ENCODE results near the gene MCM5.
"Not testable (repeated sequence)": the region's sequence is repeated elsewhere in the genome, so short reads cannot be mapped to it uniquely, and the experiment has no call there.

The MCM5 gene

GRCh38 chr22:35399678-35400500 is at the start of gene MCM5:
Gene MCM5 (plus strand): TSS chr22:35400140. CDS start chr22:35400439, 299 bp downstream.
- peak within 1 kb of the TSS; percentile 48 for H3K27ac ChIP-seq (ENCODE audit: low read depth, low read length)
- no peak within 1 kb of the TSS for H3K9ac ChIP-seq (ENCODE audit: low read length)
- no peaks in the 10 kb centered on the region for H3K27me3 ChIP-seq (ENCODE audit: control insufficient read depth in 1 of 2, insufficient read depth in 2 of 2, low read length in 2 of 2)
- H3K36me3 ChIP-seq (ENCODE audit: insufficient read depth, low read length) = peaks cover 7% of the 10 kb centered on the region
- H3K4me1 ChIP-seq (ENCODE audit: insufficient read depth, low read length) = peaks cover 3% of the 10 kb centered on the region
- H3K9me3 ChIP-seq (ENCODE audit: low read length) = no peaks in the 10 kb centered on the region
- H3K4me3 ChIP-seq (ENCODE audit: low read depth in 1 of 2, low read length in 2 of 2) = peak within 1 kb of the TSS; percentile 83 to 88

DNA sequence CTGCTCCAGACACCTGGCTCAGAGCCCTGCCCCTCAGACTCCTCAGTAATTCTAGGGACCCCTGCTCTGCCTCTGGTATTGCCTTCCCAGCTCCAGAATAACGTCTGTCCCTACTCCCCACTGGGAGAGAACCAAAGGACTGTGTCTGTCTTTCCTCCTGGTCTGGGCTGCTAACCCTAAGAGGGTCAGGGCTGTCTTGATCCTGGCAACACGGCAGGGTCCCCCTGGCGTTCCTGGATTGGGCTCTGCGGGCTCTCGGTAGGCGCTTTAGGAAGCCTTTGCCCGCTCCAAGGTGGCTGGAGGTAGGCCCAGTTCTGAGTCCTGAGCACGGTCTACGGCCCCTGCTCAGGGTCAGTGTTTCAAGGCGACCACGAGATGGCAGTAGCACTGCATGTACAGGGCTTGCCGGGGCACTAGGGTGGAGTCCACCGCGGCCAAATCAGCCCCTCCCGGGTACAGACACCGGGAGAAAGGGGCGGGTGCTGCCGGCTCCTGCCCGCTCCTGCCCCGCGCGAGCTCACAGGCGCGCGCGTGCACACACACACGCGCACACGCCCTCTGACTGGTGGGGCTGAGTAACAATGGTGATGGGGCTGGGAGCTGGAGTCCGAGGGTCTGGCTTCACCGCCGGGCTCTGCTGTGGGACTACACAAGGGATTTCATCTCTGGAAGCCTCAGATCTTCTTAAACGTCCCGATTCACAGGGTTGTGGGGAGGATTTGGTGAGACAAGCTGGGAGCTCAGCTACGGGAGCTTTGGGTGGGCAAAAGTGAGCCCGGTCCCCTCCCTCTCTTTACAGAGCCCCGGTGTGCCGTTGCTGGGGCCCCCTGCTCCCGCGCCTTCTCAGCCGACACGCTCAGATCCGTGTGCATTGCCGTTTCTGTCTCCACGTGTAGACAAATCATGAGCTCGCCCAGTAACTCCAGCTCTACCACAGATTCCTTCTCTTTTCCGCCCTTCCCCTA is 49.1 kb upstream of the MCM5 start:
- H3K27me3 ChIP-seq (ENCODE audit: control insufficient read depth in 1 of 2, insufficient read depth in 2 of 2, low read length in 2 of 2) = no peaks in the 10 kb centered on the region
- H3K36me3 ChIP-seq (ENCODE audit: insufficient read depth, low read length) = no peaks in the 10 kb centered on the region
- peak overlapping the region; percentile 81 to 83 for H3K4me3 ChIP-seq (ENCODE audit: low read depth in 1 of 2, low read length in 2 of 2)
- peak overlapping the region; percentile 89 for H3K27ac ChIP-seq (ENCODE audit: low read depth, low read length)
- no peaks in the 10 kb centered on the region for H3K9me3 ChIP-seq (ENCODE audit: low read length)
- H3K9ac ChIP-seq (ENCODE audit: low read length) = peak overlapping the region; percentile 93
- peaks cover 20% of the 10 kb centered on the region for H3K4me1 ChIP-seq (ENCODE audit: insufficient read depth, low read length)

DNA sequence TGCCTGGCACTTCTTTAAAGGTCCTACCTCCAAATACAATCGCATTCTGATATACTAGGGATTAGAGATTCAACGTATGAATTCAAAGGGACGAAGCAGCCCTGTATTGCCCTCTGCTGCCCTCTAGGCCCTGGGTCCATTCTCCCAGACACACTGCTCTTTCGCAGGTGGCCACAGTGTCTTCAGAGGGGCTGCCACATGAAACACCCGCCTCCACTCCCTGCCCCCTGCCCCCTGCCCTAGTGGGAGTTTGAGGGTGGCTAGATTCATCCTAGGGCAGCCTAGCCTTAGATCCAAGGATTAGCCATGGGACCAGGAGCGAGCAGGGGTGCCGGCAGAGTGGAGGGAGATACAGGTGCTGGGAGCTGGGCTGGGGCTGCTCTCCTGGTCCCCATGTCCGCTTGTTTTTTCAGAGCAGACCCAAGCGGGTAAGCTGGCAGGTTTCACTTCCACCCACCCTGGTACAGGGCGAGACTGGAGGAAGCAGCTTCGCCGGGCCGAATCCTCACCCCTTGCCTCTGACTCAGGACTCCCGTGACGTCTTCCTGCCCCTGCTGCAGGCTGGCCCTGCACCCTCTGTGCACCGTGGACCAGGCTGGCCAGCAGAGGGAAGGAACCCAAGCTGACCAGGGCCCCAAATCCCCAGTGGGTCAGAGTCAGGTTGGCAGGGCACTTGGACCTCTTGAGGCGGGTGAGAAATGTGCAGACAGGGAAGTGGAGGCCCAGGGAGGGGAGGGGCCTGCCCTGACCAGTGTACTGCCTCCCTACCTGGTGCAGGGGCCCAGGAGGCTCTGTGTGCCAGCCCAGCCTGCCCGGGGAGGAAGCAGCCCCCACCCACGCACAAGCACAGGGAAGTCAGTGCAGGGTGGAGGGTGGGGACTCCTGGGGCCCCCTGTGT is 47.5 kb upstream of the MCM5 start:
- H3K9me3 ChIP-seq (ENCODE audit: low read length) = no peaks in the 10 kb centered on the region
- no peaks in the 10 kb centered on the region for H3K27me3 ChIP-seq (ENCODE audit: control insufficient read depth in 1 of 2, insufficient read depth in 2 of 2, low read length in 2 of 2)
- H3K4me3 ChIP-seq (ENCODE audit: low read depth in 1 of 2, low read length in 2 of 2) = no peak overlapping the region
- H3K27ac ChIP-seq (ENCODE audit: low read depth, low read length) = peak overlapping the region; percentile 42
- peaks cover 20% of the 10 kb centered on the region for H3K4me1 ChIP-seq (ENCODE audit: insufficient read depth, low read length)
- no peaks in the 10 kb centered on the region for H3K36me3 ChIP-seq (ENCODE audit: insufficient read depth, low read length)
- H3K9ac ChIP-seq (ENCODE audit: low read length) = no peak overlapping the region

DNA sequence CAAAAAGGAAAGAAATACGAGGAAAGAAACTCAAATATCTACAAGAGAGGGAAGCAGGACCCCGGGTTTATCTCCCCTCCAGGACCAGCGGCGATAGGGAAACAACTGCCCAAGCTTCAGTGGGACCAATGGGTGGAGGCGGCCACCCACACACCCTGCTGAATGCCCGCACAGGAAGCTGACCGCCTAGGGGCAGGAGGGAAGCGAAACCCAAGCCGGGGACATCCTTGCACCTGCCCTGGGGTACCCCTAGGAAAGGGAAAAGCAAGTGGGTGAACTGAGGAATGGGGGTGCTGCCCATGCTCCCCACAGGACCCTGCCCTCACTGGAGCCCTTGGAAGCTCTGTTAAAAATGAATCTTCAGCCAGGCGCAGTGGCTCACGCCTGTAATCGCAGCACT is 46.6 kb upstream of the MCM5 start:
- Histone ChIP-seq H3K36me3 (ENCODE audit: insufficient read depth, low read length) (no peaks in the 10 kb centered on the region), H3K9ac (ENCODE audit: low read length) (no peak overlapping the region), H3K4me3 (ENCODE audit: low read depth in 1 of 2, low read length in 2 of 2) (no peak overlapping the region), H3K27ac (ENCODE audit: low read depth, low read length) (peak overlapping the region; percentile 23), H3K27me3 (ENCODE audit: control insufficient read depth in 1 of 2, insufficient read depth in 2 of 2, low read length in 2 of 2) (no peaks in the 10 kb centered on the region), H3K9me3 (ENCODE audit: low read length) (no peaks in the 10 kb centered on the region), H3K4me1 (ENCODE audit: insufficient read depth, low read length) (peaks cover 20% of the 10 kb centered on the region)

DNA sequence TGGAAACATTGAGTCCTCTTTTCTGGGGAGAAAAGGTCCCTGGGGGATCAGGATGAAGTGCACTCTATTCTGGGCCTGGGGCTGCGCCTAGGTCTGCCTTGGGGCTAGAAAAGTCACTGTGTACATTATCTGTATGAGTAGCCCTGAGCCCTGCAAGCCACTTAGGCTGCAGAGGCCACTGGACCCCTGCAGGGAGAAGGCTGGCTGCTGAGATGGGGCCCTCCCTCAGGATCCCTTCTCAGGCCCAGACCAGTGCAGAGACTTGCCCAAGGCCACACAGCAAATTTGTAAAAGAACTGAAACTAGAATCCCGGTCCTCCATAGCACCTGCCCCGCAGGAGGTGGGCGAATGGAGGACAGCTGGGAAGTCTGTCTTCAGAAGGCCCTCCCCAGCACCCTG is 45.9 kb upstream of the MCM5 start:
- Histone ChIP-seq H3K36me3 (ENCODE audit: insufficient read depth, low read length) (no peaks in the 10 kb centered on the region), H3K27me3 (ENCODE audit: control insufficient read depth in 1 of 2, insufficient read depth in 2 of 2, low read length in 2 of 2) (no peaks in the 10 kb centered on the region), H3K9ac (ENCODE audit: low read length) (no peak overlapping the region), H3K9me3 (ENCODE audit: low read length) (no peaks in the 10 kb centered on the region), H3K4me3 (ENCODE audit: low read depth in 1 of 2, low read length in 2 of 2) (no peak overlapping the region), H3K27ac (ENCODE audit: low read depth, low read length) (no peak overlapping the region), H3K4me1 (ENCODE audit: insufficient read depth, low read length) (peaks cover 20% of the 10 kb centered on the region)

DNA sequence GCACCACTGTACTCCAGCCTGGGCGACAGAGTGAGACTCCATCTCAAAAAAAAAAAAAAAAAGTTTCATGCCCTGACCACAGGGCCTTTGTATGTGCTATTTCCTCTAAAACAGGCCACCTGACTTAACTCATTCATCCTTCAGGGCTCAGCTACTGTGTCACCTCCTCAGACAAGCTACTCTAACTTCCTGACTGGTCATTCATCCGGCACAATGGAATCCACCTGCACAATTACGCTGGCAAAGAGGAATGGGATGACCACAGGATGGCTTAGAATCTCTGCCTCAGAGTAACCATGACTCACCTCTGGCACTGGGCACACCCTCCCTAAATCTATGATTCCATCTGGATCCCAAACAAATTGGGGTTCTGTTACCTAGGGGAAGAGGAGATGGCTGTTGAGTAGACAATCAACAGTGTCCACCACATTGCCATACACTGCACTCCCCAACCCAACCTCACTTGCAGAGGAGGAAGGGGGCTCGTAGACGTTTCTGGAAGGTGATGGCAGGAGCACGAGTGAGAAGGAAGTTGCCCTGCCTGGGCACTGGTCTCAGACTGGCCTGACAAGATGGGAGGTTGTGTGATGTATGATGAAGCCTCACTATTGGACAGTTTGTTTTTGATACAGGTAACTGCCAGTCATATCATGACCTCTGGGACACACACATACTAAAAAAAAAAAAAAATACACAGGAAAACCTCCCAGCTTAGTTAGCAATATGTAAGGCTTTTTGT is 41.9 kb upstream of the MCM5 start:
- Histone ChIP-seq H3K27me3 (ENCODE audit: control insufficient read depth in 1 of 2, insufficient read depth in 2 of 2, low read length in 2 of 2) (peaks cover 6 to 8% of the 10 kb centered on the region in 2 donors), H3K27ac (ENCODE audit: low read depth, low read length) (no peak overlapping the region), H3K9ac (ENCODE audit: low read length) (no peak overlapping the region), H3K4me1 (ENCODE audit: insufficient read depth, low read length) (no peaks in the 10 kb centered on the region), H3K36me3 (ENCODE audit: insufficient read depth, low read length) (no peaks in the 10 kb centered on the region), H3K4me3 (ENCODE audit: low read depth in 1 of 2, low read length in 2 of 2) (no peak overlapping the region), H3K9me3 (ENCODE audit: low read length) (no peaks in the 10 kb centered on the region)

GRCh38 chr22:35359380-35360065 is 40.4 kb upstream of the MCM5 start:
- Histone ChIP-seq H3K36me3 (ENCODE audit: insufficient read depth, low read length) (no peaks in the 10 kb centered on the region), H3K4me1 (ENCODE audit: insufficient read depth, low read length) (no peaks in the 10 kb centered on the region), H3K27ac (ENCODE audit: low read depth, low read length) (no peak overlapping the region), H3K27me3 (ENCODE audit: control insufficient read depth in 1 of 2, insufficient read depth in 2 of 2, low read length in 2 of 2) (peaks cover 8 to 13% of the 10 kb centered on the region in 2 donors), H3K4me3 (ENCODE audit: low read depth in 1 of 2, low read length in 2 of 2) (no peak overlapping the region), H3K9ac (ENCODE audit: low read length) (no peak overlapping the region), H3K9me3 (ENCODE audit: low read length) (no peaks in the 10 kb centered on the region)

DNA sequence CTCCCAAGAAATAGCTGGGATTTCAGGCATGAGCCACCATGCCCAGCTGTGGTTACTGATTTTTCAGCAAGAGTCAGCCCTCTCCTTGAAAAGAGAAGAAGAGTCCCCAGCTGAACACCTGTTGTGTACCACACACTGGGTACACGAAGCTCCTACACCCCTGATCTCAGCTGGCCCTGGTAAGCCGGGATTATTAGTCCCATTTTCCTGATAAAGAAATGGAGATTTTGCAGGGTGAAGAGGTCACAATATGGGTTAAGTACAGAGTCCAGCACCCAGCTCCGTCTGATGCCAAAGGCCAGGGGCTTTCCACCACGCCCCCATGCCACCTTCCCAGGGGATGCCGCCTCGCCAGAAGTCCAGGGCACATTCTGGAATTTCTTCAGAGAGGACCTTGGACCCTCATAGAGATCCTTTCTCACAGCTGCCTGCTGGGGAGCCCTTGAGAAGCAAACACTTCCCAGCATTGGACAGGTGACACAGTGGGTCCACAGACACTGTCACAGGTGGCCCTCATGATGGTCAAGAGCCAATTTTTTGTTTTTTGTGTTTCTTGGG is 38.9 kb upstream of the MCM5 start:
- no peaks in the 10 kb centered on the region for H3K4me1 ChIP-seq (ENCODE audit: insufficient read depth, low read length)
- no peak overlapping the region for H3K4me3 ChIP-seq (ENCODE audit: low read depth in 1 of 2, low read length in 2 of 2)
- no peaks in the 10 kb centered on the region for H3K9me3 ChIP-seq (ENCODE audit: low read length)
- no peaks in the 10 kb centered on the region for H3K36me3 ChIP-seq (ENCODE audit: insufficient read depth, low read length)
- H3K27me3 ChIP-seq (ENCODE audit: control insufficient read depth in 1 of 2, insufficient read depth in 2 of 2, low read length in 2 of 2) = peaks cover 8 to 13% of the 10 kb centered on the region in 2 donors
- no peak overlapping the region for H3K9ac ChIP-seq (ENCODE audit: low read length)
- H3K27ac ChIP-seq (ENCODE audit: low read depth, low read length) = no peak overlapping the region

- Histone ChIP-seq H3K9ac (ENCODE audit: low read length) (no peak overlapping the region), H3K4me3 (ENCODE audit: low read depth in 1 of 2, low read length in 2 of 2) (no peak overlapping the region), H3K9me3 (ENCODE audit: low read length) (no peaks in the 10 kb centered on the region), H3K27ac (ENCODE audit: low read depth, low read length) (no peak overlapping the region), H3K27me3 (ENCODE audit: control insufficient read depth in 1 of 2, insufficient read depth in 2 of 2, low read length in 2 of 2) (peaks cover 8 to 13% of the 10 kb centered on the region in 2 donors), H3K4me1 (ENCODE audit: insufficient read depth, low read length) (no peaks in the 10 kb centered on the region), H3K36me3 (ENCODE audit: insufficient read depth, low read length) (no peaks in the 10 kb centered on the region)
Observed at GRCh38 chr22:35363566-35364086, 36.3 kb upstream of the MCM5 start.

- not testable (repeated sequence) for H3K36me3 ChIP-seq (ENCODE audit: insufficient read depth, low read length); H3K9ac ChIP-seq (ENCODE audit: low read length); H3K9me3 ChIP-seq (ENCODE audit: low read length); H3K4me3 ChIP-seq (ENCODE audit: low read depth in 1 of 2, low read length in 2 of 2); H3K27ac ChIP-seq (ENCODE audit: low read depth, low read length); H3K4me1 ChIP-seq (ENCODE audit: insufficient read depth, low read length)
- peaks cover 8 to 13% of the 10 kb centered on the region in 2 donors for H3K27me3 ChIP-seq (ENCODE audit: control insufficient read depth in 1 of 2, insufficient read depth in 2 of 2, low read length in 2 of 2)
Observed at GRCh38 chr22:35364230-35364629, 35.7 kb upstream of the MCM5 start.

Measured in muscle layer of colon (tissue), 2 donors.